Stimulated activated naive CD4-positive, alpha-beta T cell (primary cell): ENCODE data around the gene OR1E1.
"Not testable (repeated sequence)": the region's sequence is repeated elsewhere in the genome, so short reads cannot be mapped to it uniquely, and the experiment has no call there.

ENCODE experiments used
- DNase-seq, 6 experiments: peaks; one replicate each; lab custom pipeline; 2025; lab: John Stamatoyannopoulos, UW

Gene OR1E1, protein sequence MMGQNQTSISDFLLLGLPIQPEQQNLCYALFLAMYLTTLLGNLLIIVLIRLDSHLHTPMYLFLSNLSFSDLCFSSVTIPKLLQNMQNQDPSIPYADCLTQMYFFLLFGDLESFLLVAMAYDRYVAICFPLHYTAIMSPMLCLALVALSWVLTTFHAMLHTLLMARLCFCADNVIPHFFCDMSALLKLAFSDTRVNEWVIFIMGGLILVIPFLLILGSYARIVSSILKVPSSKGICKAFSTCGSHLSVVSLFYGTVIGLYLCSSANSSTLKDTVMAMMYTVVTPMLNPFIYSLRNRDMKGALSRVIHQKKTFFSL

DNA sequence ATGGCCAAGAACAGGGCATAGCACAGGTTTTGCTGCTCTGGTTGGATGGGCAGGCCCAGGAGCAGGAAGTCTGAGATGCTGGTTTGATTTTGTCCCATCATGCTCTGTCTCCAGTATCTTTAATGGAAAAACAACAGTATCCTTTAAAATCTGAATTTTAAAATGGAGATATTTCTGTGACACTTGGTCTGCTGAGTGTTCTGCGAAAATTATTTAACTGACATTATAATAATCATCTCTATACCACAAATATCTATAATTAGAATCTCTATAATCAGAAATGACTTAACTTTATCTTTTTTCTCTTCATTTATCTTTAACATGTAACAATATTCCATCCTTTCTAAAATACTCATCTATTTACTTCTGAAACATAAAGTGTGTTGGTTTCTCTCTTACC is at the start of gene OR1E1:
Gene OR1E1, minus strand, starts transcription at position 101 of the 400 bp plus-strand sequence. Its CDS starts 0 bp downstream, at position 101.
- DNase-seq = no peak

DNA sequence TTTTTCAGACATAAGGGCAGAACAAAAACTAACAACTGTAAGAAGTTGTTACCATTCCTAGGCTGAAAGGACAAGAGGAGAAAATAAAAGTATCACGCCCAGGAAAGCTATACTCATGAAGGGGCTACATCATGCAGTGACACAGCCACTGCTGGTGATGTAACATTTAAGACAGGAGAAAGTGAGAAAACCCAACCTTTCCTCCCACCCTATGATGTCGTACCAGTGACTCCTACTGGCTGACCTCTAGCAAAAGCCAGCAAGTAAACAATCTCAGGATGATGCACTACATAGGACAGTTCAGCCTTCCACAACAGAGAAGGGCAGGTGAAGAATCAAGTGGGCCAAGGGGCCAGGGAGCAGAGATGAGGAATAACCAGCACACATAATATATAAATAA is 49.4 kb upstream of the OR1E1 start:
- no peak for DNase-seq

DNA sequence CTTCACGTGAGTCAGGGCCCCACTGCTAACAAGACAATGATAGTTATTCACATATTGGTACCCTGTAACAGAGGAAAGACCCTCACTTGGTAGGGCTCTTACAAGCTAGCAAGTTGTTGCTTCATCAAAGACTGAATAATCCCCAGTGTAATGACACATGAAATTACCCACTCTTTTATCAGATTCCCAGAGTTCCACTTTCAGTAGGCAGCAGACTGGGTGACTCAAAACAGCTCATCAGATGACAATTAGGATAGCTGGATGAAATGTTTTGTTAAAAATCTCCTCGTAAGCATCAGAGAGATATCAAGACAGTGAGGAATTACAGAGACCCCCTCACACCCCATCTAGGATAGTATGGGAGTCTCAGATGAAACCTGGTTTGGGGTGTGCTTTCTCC is 42.2 kb upstream of the OR1E1 start:
- DNase-seq = no peak

DNA sequence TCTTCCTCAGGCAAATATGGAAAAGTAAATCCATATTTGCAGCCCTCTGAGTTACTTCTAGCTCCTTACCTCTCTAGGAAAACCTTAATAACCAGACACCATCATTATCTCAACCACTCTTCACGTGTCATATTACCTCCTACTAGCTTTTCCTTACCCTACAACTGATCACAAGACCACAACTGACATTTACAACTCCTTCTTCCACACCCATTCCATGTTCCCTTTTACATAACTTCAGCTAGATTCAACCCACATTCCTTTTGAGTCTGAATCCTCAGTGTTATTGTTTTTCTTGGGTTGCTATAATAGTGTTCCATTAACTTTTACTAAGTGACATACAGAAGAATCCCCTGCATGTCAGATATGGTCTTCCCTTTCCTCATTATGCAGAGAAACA is 40.2 kb upstream of the OR1E1 start:
- no peak for DNase-seq

DNA sequence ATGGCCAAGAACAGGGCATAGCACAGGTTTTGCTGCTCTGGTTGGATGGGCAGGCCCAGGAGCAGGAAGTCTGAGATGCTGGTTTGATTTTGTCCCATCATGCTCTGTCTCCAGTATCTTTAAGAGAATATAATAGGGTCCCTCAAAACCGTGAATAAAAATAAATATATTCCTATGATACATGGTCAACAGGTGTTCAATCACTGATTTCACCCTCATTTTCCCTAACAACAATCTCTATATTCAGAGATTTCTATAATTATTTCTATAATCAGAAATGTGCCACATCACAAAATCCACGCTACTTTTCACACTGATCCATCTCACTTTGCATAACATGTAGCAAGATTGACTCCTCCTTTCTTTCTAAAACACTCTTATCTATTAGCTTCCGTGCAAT is 35.5 kb upstream of the OR1E1 start, which contains the start of gene OR1E2:
Gene OR1E2, minus strand, starts transcription at position 101 of the 400 bp plus-strand sequence. Its CDS starts 0 bp downstream, at position 101.
- no peak for DNase-seq

DNA sequence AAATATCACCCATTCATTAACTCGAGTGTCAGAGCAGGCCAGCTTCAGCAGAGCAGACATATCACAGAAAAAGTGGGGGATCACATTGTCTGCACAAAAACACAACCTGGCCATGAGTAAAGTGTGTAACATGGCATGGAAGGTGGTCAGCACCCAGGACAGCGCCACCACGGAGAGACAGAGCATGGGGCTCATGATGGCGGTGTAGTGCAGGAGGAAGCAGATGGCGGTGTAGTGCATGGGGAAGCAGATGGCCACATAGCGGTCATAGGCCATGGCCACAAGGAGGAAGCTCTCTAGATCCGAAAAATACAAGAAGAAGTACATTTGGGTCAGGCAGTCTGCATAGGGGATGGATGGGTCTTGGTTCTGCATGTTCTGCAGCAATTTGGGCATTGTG is 35.0 kb upstream of the OR1E1 start:
- not testable (repeated sequence) for DNase-seq

DNA sequence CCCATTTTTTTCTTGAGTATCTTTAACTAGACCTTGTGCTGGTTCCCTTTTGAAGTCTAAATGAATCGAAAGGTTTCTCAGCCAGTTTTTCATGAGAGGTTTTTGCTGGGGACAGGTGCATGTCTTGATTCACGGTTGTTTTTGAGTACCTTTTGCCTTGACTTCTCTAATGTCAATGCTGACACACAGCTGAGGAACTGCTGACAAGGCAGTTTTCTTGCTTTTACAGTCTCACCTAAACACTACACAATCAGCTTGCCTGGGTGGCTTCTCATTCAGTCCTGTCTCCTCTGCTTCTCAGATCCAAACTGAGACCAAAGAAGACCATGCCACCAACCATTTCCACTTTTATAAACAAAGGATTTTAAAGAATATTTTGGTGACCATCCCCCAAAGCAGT is 20.0 kb upstream of the OR1E1 start:
- no peak for DNase-seq

DNA sequence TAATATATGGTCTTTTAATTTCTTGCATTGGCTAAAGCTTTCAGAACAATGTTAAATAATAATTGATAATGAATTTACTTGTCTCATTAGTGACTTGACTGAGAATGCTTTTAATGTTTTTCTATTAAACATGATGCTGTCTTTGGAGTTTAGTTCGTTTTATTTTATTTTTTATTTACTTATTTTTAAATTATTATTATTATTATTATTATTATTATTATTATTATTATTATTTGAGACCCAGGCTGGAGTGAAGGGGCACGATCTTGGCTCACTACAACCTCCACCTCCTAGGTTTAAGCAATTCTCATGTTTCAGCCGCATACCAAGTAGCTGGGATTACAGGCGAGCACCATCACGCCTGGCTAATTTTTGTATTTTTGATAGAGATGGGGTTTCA is 17.4 kb upstream of the OR1E1 start:
- no peak for DNase-seq

DNA sequence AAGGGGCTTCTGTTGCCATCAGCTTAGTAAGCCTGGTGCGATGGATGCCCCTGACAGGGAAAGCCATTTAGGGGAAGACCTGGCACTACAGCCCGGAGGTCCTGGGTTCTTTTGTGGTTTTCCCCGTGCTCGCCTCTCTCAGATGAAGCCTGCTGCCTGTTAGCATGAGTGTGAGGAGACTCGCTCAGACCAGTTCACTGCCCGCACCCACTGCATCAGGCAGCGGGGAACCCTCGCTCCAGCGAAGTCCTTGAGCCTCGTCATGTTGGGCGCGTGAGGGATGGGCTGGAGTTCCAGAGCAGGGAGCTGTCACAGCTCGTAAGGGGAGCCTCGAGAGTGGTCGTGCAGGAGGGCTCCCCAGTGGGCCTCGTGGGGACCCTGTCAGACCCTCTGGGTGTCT is 14.0 kb upstream of the OR1E1 start:
- not testable (repeated sequence) for DNase-seq

DNA sequence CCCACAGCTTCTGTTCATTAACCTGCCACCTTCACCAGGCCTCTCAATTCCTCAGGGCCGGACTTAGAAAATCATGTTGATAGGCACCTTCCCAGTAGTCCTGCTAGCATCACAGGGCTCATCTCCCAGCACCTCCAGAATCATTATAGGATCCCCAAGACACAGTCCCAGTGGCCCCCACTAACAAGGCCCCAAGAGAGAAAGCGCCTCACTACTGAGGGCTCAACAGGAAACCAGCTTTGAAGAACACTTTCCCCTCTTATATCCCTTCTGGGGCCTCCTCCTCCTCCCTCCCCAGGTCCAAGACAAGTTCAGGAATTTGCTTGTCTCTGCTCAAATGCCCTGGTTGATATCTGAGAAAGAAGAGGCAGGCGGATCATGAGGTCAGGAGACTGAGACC is 12.9 kb upstream of the OR1E1 start, which contains the start of gene OR3A3:
Gene OR3A3, plus strand, starts transcription at position 301 of the 400 bp plus-strand sequence.
- DNase-seq = no peak

DNA sequence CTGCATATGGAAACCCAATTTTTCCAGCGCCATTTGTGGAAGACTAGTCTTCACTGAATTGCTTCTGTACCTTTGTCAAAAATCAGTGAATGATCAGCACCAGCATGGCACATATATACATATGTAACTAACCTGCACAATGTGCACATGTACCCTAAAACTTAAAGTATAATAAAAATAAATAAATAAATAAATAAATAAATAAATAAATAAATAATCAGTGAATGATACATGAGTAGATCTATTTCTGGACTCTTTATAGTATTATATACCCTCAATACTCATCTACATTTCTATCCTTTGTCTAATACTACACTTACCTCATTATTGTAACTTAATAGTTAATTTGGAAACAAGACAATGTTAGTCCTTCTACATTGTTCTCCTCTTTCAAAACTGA is 5.6 kb upstream of the OR1E1 start:
- not testable (repeated sequence) for DNase-seq

DNA sequence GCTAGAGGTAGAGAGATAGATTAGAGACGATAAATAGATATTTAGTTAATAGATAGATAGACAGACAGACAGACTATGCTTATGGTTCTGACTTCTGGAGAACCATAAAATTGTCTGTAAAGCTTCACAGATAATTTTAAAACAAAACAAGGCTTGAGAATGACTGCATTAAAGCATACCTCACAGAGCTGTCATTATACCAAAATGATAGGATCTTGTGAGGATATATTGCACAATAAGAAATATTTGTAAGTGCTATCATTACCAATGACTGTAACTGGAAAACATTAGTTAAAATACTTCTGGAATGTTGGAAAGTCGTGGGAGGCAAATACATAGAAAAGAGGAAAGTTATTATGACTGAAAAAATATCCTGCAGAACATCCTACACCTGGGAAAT is 3.6 kb upstream of the OR1E1 start:
- no peak for DNase-seq

DNA sequence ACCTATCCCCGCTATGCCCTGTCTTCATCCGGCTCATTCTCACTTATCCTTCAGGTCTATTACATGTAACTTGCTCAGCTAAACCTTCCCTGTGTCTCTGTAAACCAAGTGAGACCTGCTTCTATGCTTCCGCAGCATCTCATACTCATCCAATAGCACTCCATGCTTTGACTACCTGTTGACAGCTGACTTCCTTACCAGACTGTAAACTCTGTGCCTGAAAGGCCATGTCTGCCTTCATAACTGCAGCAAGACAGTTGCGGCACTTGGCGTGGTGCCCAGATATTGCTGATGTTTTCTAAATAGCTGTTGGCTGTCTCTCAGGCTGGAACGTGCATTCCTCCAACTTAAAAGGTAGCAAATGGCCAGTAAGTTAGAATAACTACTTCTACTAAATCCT is 1.8 kb upstream of the OR1E1 start:
- no peak for DNase-seq

DNA sequence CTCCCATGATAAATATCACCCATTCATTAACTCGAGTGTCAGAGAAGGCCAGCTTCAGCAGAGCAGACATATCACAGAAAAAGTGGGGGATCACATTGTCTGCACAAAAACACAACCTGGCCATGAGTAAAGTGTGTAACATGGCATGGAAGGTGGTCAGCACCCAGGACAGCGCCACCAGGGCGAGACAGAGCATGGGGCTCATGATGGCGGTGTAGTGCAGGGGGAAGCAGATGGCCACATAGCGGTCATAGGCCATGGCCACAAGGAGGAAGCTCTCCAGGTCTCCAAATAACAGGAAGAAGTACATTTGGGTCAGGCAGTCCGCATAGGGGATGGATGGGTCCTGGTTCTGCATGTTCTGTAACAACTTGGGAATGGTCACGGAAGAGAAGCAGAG is 409 bp downstream of the OR1E1 start:
- not testable (repeated sequence) for DNase-seq

DNA sequence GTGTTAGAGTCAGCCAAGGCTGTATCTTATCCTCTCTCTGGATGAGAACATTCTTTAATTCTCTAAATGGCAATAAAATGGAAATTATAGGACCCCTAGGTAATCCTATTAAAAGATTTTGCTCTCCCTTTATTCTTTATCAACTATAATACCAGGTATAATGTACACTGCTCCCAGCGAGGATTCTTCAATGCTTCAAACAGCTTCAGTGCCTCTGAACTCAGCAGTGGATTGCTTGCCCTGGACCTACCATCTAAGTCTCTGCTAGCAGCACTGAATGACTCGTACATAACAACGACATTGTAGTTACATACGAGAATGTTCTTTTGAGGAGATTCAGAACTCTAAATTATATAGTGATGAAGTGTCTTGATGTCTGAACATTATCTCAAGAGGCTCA is 8.4 kb downstream of the OR1E1 start:
- DNase-seq = no peak

DNA sequence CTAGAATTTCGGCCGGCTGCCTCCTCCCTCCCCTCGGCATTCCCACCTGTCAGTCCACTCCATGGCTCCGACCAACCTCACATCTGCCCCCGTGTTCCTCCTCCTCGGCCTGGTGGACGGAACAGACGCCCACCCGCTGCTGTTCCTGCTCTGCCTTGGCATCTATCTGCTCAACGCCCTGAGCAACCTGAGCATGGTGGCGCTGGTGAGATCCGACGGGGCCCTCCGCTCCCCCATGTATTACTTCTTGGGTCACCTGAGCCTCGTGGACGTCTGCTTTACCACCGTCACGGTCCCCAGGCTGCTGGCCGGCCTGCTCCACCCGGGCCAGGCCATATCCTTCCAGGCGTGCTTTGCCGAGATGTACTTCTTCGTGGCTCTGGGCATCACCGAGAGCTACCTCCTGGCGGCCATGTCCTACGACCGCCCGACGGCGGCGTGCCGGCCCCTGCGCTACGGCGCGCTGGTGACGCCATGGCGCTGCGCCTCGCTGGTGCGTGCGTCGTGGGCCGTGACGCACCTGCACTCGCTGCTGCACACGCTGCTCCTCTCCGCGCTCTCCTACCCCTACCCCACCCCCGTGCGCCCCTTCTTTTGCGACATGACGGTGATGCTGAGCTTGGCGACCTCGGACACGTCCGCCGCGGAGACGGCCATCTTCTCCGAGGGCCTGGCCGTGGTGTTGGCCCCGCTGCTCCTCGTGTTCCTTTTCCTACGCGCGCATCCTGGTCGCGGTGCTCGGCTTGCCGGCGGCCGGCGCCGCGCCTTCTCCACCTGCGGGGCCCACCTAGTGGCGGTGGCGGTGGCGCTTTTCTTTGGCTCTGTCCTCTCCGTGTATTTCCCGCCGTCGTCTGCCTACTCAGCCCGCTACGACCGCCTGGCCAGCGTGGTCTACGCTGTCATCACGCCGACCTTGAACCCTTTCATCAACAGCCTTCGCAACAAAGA is 12.1 kb downstream of the OR1E1 start, which contains the start of gene OR3A2:
Gene OR3A2, minus strand, starts transcription at position 440 of the 948 bp plus-strand sequence.
- peak in 2 of 6 experiments; percentile 11 to 16 for DNase-seq

DNA sequence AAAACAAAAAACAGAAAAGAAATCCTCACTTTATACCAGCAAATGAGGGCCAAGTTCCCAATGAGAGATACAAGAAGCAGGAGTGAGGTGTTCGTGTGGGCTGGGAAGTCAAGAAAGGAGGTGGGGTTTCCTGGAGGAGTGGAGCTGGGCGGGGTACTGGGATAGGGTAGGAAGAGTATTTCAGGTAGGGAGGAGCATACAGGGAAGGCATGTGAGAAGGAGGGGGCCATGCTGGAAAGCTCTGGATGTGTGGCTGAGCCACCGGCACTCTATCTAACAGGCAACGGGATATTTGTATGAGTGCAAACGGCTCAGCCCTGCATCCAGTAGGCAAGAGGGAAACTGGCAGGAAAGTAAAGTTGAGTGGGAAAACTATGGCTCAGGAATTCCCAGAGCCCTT is 16.3 kb downstream of the OR1E1 start:
- DNase-seq = no peak

DNA sequence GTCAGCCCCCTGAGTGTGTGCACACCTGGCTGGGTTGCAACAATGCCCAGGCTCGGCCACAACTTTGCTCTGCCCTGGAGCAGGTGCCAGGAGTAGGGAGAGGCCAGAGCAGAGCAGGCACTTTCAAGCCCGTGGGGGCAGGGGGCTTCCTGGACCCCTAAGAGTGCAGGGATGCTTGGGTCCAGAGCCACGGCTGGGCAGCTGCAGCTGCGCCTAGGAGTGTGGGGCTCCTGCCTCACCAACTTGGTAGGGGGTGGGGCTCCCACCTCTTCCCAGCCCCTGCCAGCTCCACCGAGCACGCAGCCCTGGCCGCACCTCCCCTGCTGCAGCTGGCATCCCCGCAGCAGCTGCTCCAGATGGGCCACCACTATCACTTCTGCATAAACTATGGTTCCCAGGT is 19.9 kb downstream of the OR1E1 start:
- DNase-seq = no peak

DNA sequence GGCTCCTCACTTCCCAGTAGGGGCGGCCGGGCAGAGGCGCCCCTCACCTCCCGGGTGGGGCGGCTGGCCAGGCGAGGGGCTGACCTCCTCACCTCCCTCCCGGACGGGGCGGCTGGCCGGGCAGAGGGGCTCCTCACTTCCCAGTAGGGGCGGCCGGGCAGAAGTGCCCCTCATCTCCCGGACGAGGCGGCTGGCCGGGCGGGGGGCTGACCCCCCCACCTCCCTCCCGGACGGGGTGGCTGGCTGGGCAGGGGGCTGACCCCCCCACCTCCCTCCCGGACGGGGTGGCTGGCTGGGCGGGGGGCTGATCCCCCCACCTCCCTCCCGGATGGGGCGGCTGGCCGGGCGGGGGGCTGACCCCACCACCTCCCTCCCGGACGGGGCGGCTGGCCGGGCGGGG is 27.0 kb downstream of the OR1E1 start:
- DNase-seq = not testable (repeated sequence)
